Activated naive CD4-positive, alpha-beta T cell treated with Interleukin-2 at 50 U/mL for 16 hours (primary cell): ENCODE measurements around the gene NMRK2.
A peak's percentile ranks its signal among the peaks of the same experiment; 100 is the strongest.
"Not testable (repeated sequence)": the region's sequence is repeated elsewhere in the genome, so short reads cannot be mapped to it uniquely, and the experiment has no call there.

Source experiments
- DNase-seq: peaks from one replicate; pipeline ENCODE4 v3.0.0-alpha.2; 2020

Gene NMRK2

GRCh38 chr19:3964256-3965194 is 31.7 kb downstream of the NMRK2 start:
- no peak for DNase-seq

DNA sequence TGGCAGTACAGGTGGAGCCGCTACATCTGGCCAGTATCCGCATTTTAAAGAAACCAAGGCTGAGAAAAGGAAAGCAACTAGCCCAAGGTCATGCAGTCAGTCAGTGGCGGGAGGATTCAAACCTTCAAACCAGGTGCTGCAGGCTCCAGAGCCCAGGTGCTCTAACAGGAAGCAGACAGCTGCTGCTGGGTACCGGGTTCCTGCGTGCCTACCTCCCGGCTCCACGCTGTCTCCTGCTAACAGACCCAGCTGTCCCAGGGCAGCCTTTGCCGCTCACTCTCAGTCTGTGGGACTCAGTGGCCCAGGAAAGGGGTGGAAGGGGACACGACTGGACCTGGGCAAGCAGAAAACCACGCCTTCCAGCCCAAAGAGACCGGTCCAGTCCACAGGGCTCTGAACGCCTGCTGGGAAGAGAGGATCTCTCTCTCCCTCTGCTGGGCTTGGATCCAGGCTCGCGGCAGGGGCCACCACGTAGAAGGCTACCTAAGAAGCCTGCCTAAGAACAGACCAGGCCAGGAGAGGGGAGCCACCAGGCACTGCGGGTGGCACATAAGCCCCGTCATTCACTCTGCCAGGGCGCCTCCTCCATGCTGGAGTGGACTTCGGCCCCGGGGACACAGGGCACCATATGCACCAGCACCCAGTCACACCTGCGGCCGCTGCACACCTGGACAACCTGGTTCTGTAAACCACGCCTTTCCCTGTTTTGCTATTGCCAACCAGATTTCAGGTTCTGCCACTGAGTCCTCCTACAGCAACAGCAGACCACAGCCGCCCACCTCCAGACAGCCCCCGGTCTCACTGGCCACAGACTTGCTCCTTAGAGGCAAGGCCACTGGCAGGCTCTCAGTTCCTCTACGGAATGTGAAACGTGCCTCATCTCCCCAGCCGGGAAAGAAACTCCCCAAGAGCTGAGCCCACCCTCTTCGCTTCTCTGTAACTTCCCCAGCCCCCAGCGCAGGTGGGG is 33.5 kb downstream of the NMRK2 start:
- DNase-seq: no peak

DNA sequence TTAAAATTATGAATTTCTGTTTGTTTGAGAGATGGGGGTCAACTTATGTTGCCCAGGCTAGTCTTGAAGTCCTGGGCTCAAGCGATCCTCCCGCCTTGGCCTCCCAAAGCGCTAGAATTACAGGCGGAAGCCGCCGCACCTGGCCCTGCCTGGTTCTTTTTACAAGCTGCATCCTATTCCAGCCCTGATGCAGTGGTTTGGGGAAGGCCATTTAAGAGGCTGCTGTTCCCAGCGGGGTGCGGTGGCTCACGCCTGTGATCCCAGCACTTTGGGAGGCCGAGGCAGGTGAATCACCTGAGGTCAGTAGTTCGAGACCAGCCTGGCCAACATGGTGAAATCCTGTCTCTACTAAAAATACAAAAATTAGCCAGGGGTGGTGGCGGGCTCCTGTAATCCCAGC is 35.1 kb downstream of the NMRK2 start:
- not testable (repeated sequence) for DNase-seq

GRCh38 chr19:3968556-3969434 is 35.9 kb downstream of the NMRK2 start:
- DNase-seq: no peak

DNA sequence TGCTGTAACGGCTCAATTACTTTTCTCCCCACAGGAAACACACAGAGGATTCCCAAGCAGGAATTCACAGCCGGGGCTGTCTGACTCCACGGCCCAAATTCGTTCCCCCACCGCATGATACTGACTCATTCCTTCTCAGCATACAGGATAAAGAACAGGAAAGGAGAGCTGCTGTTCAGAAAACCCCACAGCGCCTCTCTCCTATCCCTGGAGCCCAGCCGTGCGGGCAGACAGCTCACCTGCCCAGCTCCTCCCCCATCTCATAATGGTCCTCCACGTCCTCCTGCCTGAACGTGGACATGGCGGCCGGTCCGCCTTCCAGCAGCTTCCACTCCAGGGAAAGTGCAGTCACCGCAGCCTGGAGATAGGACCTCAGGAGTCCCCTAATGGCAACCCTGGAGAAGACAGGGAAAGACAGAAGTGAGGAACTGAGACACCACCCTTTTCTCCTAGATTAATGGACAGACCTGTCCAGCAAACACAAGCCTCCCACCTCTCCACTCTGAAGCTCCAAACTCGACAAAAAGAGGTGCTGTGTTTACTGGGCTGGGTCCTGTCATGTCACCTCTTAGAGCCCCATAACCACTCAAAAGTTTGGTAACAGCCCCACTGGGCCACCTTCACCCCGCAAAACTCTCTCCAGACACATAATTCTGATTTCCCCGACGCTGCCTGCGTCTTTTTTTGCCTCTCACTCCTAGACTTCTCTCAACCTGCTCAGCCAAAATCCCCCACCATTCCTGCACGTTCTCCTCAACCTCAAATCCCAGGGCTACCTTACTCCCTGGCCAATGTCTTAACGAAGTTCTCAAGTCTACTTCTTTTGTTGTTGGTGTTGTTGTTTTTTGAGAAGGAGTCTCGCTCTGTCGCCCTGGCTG is 36.8 kb downstream of the NMRK2 start:
- DNase-seq: no peak

DNA sequence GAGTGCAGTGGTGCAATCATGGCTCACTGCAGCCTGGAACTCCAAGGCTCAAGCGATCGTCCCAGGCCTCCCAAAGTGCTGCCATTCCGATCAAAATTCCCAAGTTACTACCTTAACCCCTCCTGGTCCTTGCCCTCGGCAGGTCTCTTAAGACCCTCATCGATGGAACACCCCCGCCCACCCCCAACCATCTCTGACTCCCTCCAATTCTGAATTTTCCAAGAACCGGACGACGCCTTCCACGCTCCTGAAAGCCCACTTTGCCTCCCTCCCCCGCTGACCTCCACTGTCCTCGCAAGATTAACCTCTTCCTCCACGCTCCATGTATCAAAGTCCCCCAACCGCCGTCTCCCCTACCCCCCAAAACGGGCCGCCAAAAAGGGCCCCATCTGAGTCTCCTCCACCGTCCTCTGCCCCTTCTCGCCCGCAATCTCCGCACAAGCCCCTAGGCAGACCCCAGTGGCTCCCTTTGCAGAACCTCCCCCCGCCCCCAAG is 37.5 kb downstream of the NMRK2 start:
- DNase-seq: no peak

GRCh38 chr19:3970808-3971598 is 38.1 kb downstream of the NMRK2 start, which contains the start of gene DAPK3:
Gene DAPK3 (minus strand): TSS chr19:3971099. CDS start chr19:3969735, 1,364 bp downstream.
- DNase-seq: peak; percentile 94

GRCh38 chr19:3975144-3975543 is 42.3 kb downstream of the NMRK2 start:
- no peak for DNase-seq

DNA sequence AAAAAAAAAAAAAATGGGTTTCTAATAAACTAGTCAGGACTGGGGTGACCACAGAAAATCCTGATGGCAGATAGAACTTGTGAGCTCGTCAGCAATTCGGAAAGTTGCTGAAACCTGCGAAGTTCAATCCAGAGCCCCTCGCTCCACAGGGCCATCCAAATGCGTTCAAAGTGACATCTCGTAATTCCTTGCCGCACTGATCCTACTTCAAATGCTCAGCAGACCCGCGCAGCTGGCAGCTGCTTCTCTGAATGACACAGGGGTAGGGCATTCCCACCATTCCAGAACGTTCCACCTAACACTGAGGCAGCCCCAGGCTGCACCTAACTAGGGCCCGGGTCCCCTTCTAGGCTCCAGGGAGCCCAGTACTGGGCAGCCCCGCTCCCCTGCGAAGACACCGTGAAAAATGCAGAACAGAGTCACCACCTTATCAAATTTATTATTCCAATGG is 42.8 kb downstream of the NMRK2 start:
- DNase-seq: no peak

DNA sequence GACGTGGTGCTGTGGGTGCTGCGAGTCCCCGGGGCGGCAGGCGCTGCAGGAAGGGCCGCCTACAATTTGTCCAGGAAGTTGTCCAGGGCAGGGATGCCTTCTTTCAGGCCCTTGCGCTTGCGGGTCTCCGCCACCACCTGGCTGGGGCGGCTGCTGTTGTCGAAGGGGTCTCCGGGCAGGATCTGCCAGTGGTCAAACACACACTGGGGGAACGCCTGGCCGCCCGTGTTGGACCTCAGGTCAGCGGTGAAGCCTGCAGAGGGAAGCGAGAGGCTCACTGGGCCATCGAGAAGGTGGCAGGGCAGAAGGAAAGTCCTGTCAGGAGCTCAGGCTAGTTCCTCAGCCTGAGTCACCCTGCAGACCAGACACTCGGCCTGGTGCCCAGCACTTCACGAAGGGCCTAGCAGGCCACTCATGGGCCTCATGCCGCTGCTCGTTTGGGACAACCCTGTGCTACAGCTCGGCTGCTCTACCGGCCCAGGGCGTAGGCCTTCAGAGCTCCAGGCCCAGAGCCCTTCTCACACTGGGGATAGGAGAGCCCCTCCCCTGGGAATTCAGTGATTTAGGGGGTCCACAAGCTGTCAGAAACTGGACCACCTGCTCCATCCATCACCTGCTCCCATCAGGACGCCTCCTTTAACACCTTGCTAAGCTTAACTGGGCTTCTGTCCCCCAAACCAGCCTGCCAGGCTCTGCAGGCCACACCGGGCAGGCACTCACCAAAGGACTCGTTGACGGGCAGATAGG is 43.8 kb downstream of the NMRK2 start:
- DNase-seq: peak; percentile 7

DNA sequence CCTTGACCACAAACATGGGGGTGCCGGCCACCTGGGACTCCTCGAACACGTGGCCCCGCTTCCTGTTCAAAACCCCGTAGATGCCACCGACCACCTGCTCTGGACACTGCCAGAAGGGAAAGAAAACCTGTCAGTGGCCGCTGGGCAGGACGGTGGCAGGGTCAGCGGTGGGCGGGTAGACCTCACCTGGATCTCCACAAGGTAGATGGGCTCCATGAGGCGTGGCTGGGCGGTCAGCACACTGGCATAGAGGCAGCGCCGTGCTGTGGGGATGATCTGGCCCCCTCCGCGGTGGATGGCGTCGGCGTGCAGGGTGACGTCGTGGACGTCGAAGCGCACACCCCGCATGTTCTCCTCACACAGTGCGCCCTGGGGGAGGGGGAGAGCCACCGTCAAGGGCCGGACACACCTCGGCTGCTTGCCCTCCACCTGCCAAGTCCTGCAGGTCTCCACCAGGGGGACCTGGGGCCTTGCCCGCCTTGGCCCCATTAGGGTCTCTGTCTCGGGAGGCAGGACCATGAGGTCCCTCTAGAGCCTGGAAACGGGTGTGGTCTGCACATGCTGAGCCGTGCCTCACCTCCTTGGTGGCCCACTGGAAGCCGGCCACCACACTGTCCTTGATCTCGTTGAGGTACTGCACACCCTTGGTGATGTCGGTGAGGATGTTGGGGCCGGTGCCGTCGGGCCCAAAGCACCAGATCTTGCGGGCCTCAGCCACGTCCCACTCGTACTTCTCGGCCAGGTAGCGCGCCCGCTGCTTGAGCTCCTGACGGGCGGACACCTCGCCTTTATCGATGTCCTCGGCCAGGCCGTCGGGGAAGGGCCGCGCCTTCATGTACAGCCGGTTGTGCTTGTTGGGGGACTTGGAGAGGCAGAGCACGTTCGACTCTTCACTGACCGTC is 44.6 kb downstream of the NMRK2 start:
- DNase-seq: peak; percentile 9

DNA sequence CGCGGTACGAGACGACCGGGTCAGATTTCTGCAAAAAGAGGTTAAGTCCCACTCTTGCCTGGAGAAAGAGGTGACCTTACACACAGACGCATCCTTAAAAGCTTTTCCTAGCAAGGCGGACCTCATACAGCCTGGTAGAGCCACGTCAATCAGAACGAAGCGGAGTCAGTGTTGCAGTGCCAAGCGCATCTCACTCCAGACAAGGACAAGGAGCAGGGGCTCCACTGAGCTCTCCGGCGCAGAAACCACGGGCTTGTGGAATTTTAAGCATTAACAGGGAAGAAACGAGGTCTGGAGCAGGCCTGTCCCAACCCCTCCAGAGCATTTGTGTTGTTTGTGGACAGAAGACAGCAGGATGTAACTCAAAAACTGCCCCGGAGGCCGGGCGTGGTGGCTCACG is 45.3 kb downstream of the NMRK2 start:
- no peak for DNase-seq

DNA sequence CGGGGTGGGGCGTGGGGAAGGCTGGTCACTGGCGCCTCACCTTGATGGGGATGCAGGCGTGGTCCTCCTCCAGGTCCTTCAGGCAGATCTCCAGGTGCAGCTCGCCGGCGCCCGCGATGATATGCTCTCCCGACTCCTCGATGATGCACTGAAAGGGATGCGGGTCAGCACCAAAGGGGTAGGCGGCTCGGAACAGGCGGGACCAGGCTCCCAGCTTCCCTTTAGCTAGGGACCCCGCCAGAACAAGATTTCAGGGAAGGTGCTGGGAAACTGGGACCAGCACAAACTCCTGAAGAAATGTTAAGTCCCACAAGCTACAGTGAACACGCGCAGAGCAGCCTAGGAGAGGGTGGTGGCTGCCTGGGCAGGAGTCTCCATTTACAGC is 46.4 kb downstream of the NMRK2 start:
- DNase-seq: peak; percentile 5

GRCh38 chr19:3979674-3980352 is 46.9 kb downstream of the NMRK2 start:
- peak; percentile 11 for DNase-seq

DNA sequence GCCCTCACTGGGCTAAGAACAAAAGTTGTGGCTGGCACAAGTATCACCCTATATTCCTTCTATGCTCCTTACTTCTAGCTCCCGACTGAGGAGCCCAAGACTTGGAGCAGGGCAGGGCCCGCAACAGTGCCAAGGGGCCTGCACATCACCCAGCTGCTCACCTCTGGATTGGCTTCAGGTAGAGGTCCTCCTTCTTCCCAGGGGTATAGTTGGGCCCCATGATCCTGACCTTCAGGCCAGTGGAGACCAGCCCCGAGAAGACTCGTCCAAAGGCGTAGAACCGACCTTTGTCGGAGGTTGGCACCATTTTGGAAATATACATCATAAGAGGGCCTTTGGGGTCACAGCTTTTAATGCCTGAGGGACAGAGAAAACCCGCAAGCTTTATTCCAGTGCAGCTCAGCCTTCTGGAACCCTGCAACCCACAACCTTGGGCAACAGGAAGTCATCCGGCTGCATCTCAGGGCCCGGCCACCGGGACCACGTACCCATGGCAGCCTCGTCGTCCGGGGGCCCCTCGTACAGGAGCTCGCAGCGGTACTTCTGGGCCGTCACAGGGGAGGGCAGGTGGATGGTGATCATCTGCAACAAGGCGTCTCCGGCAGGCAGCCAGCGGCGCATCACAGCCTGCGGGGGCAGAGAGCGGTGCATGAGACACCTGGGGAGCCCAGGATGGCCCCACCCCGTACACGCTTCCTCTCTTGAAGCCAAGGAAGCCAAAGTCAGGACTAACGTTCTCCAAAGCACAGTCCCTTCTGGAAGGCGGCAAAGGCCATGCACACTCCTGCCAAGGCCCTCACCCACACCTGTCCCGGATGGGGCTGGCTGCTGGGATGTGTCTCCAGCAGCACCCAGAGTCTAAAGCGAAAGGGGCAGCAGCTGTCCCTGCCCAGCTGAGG is 47.7 kb downstream of the NMRK2 start:
- DNase-seq: no peak

DNA sequence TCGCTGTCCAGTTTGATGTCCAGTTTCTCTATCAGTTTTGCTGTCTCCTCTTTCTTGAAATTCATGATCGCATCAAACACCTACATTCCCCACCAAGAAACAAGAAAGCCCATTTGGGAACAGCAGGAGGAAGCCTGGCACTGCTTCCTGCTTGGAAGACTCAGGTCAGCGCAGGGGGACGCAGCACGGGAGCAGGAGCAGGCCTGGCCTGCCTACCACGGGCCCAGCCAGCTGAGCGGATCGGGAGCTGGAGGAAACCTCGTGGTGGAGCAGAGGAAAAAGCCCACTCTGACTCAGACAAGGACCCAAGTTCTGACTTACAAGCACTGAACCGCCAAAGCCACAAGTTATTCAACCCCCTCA is 48.5 kb downstream of the NMRK2 start:
- no peak for DNase-seq
